ENCODE measurements around the gene RAD51B. TPM values are rescaled to one million over a fixed set of nuclear protein-coding genes. Genes with fewer than 3 reads are reported as not detected.

Gene RAD51B
- total and polyA plus RNA-seq, 9 of the 15 experiments (the other 6 are each of a cell fraction or from before 2014, with no cell fraction given): 8.5 to 17.3 (median 11.3) TPM

DNA sequence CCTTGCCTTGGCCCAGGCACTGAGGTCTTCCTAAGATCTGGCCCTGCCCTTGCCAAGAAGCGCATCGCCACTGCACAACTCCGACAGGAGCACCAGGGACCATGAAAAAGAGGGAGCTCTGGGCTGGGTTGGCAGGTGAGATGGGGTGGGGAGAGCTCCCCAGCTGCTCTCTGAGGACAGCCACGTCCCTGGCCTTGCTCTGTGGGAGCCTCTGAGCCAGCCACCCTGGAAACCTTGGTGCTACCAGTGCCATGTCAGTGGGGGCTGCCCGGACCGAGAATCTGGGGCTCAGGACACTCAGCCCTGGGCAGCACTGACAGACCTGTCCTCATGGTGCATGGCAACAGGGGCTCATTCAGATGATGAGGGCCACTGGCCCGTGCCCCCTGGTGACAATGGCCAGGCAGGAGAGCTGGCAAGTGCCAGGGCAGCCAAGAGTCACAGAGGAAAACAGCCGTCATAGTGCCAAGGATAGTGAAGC is 838.5 kb downstream of the RAD51B start:
- Histone ChIP-seq H4K20me1 (replicated peaks; ENCODE audit: control insufficient read depth, insufficient read depth, low read length) (no peaks in the 10 kb centered on the region), H3K4me1 (replicated peaks in 1 of 2; ENCODE audit: control insufficient read depth in 2 of 2, insufficient read depth in 2 of 2, low read length in 2 of 2) (no peaks in the 10 kb centered on the region; a peak in 1 of 5 replicates), H3K9me1 (ENCODE audit: control insufficient read depth, insufficient read depth, low read length) (no peaks in the 10 kb centered on the region), H2AFZ (ENCODE audit: low read depth, low read length) (no peak overlapping the region), H3K36me3 (ENCODE audit: control insufficient read depth, insufficient read depth, low read length) (no peaks in the 10 kb centered on the region), H3K79me2 (ENCODE audit: control insufficient read depth, insufficient read depth, low read length) (no peaks in the 10 kb centered on the region), H3K27me3 (ENCODE audit: control insufficient read depth in 2 of 2, insufficient read depth in 2 of 2, low read length in 2 of 2) (peaks cover 0 to 6% of the 10 kb centered on the region in 2 experiments; a peak in 1 of 5 replicates), H3K4me2 (ENCODE audit: insufficient read depth, low read length) (no peak overlapping the region), H3K4me3 (no peak overlapping the region), H3K9me3 (replicated peaks; ENCODE audit: control insufficient read depth, insufficient read depth, low read depth, low read length) (no peaks in the 10 kb centered on the region), H3K27ac (ENCODE audit: extremely low read depth, low read depth, low read length) (no peak overlapping the region), H3K9ac (ENCODE audit: insufficient read depth in 1 of 2, low read depth in 2 of 2, low read length in 2 of 2) (no peak overlapping the region)
- WGBS (ENCODE audit: insufficient coverage, low coverage, missing lambda C conversion rate): 27% methylated on average over 7 of the region's 8 CpGs
- FAIRE-seq (no peak), ATAC-seq (no peak), DNase-seq (ENCODE audit: extremely low read depth in 1 of 4, low spot score in 3 of 4) (no peak)
- ChIA-PET CTCF (ENCODE audit: low intra/inter-chr PET ratio) (no interaction called here), POLR2A (interaction anchor here (0.6 kb wide), 2 partner anchors 19 to 127 kb away, joined by 3 read pairs; no protein-coding TSS in a partner anchor)
- no TSS peak for BruUV-seq (replicated peaks)
- intact Hi-C loops (cut with micrococcal nuclease): no loop called here
- TF ChIP-seq RFX7 (CRISPR knock-in tag; IDR thresholded peaks at IDR 0.05): no peak
- TF ChIP-seq, protein P1, sequence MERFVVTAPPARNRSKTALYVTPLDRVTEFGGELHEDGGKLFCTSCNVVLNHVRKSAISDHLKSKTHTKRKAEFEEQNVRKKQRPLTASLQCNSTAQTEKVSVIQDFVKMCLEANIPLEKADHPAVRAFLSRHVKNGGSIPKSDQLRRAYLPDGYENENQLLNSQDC (CRISPR knock-in tag; IDR thresholded peaks at IDR 0.05): no peak
- no peak for TF ChIP-seq FOS (IDR thresholded peaks at IDR 0.05; ENCODE audit: extremely low read depth, insufficient read length)
- no peak for TF ChIP-seq NBN (IDR thresholded peaks at IDR 0.05; ENCODE audit: low read depth)
- TF ChIP-seq NONO (IDR thresholded peaks at IDR 0.05; ENCODE audit: low read depth in 2 of 2, low read length in 1 of 2): no peak
- TF ChIP-seq ZNF436 (CRISPR knock-in tag; IDR thresholded peaks at IDR 0.05): no peak
- no peak for TF ChIP-seq TGIF2 (CRISPR knock-in tag; IDR thresholded peaks at IDR 0.05)
- TF ChIP-seq MXD1 (CRISPR knock-in tag; IDR thresholded peaks at IDR 0.05; ENCODE audit: borderline replicate concordance, poor library complexity, severe bottlenecking): no peak
- no peak for TF ChIP-seq PHF8 (IDR thresholded peaks at IDR 0.05; ENCODE audit: borderline replicate concordance, low read length)
- TF ChIP-seq, protein P2, sequence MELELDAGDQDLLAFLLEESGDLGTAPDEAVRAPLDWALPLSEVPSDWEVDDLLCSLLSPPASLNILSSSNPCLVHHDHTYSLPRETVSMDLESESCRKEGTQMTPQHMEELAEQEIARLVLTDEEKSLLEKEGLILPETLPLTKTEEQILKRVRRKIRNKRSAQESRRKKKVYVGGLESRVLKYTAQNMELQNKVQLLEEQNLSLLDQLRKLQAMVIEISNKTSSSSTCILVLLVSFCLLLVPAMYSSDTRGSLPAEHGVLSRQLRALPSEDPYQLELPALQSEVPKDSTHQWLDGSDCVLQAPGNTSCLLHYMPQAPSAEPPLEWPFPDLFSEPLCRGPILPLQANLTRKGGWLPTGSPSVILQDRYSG (tag; conservative IDR thresholded peaks at IDR 0.05; ENCODE audit: low read depth): no peak
- no peak for TF ChIP-seq ZNF311 (CRISPR knock-in tag; IDR thresholded peaks at IDR 0.05)
- no peak for TF ChIP-seq TBL1XR1 (IDR thresholded peaks at IDR 0.05; ENCODE audit: low read length in 2 of 2)
- TF ChIP-seq, protein P3, sequence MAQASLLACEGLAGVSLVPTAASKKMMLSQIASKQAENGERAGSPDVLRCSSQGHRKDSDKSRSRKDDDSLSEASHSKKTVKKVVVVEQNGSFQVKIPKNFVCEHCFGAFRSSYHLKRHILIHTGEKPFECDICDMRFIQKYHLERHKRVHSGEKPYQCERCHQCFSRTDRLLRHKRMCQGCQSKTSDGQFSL (CRISPR knock-in tag; IDR thresholded peaks at IDR 0.05): no peak
- TF ChIP-seq, protein P3 (tag; IDR thresholded peaks at IDR 0.05): no peak
- no peak for TF ChIP-seq MBD2 (IDR thresholded peaks at IDR 0.05; ENCODE audit: borderline replicate concordance, low read depth)
- in situ Hi-C loops (cut with MboI): no loop called here

Data from K562 (cell line).